Left ventricle myocardium inferior (tissue), 1 donor: ENCODE results near the gene KRTAP10-2. TPM values are rescaled to one million over a fixed set of nuclear protein-coding genes. Genes with fewer than 3 reads are reported as not detected.
"Not testable (repeated sequence)": the region's sequence is repeated elsewhere in the genome, so short reads cannot be mapped to it uniquely, and the experiment has no call there.

ENCODE experiments used
- DNase-seq: peaks from one replicate; pipeline ENCODE4 v3.0.0-alpha.2; 2020
- H3K27ac ChIP-seq: fragments of 200-600 bp; replicated peaks from 2 replicates; pipeline ENCODE4 v1.8.0; 2021
- H3K27me3 ChIP-seq: fragments of 200-600 bp; 2 replicates; pipeline ENCODE4 v1.8.0; 2021; ENCODE audit warnings: low read depth
- H3K36me3 ChIP-seq: fragments of 200-600 bp; 2 replicates; pipeline ENCODE4 v1.8.0; 2021
- H3K4me1 ChIP-seq: fragments of 200-600 bp; 2 replicates; pipeline ENCODE4 v1.8.0; 2021
- H3K4me3 ChIP-seq: fragments of 200-600 bp; 2 replicates; pipeline ENCODE4 v1.8.0; 2021; ENCODE audit warnings: mild to moderate bottlenecking, moderate library complexity
- H3K9me3 ChIP-seq: fragments of 200-600 bp; replicated peaks from 2 replicates; pipeline ENCODE4 v1.8.0; 2021
- intact Hi-C: fragments of 100-400 bp; cut with micrococcal nuclease; formaldehyde crosslinking; loops from one replicate; pipeline ENCODE4 v1.11.0; 2022
- total RNA-seq: library from RNA; stranded (reverse); fragmentation: NEBNext Ultra II Directional; extraction: Animal tissue kit (Norgen Biotek cat#: 25700); gene quantifications from one replicate; pipeline ENCODE4 v1.2.1, GENCODE V29; 2021
- TF ChIP-seq, protein P1 (sequence below): fragments of 200-600 bp; IDR thresholded peaks from 2 replicates; pipeline ENCODE4 v1.8.0; 2021; ENCODE audit warnings: antibody characterized with exemption, mild to moderate bottlenecking, borderline replicate concordance
- donor health status: DM: no; HTN: yes; CAD: no; lungs with severe emphysema.

Gene KRTAP10-2
- total RNA-seq, 1 donor from 2014 or later = not detected

DNA sequence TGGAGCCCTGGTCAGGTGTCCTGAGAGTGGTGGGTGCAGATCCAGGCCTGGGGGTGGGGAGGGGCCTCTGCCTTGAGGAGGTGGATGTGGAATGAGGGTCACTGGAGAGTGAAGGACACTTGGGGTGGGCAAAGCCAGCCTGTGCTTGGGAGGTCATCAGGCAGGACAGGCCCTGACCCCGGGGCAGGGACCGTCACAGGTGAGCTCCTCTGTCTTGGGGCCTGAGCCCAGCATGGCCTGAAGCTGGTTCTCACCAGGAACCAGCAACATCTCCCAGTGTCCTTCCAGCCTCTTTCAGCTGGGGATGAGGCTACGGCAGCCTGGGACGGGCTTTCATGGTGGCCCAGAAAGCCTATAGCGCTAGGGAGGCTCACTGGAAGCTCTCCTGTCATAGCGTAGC lies 831 bp upstream of the KRTAP10-2 start:
- no peak overlapping the region for H3K27ac ChIP-seq
- TF ChIP-seq, protein P1, sequence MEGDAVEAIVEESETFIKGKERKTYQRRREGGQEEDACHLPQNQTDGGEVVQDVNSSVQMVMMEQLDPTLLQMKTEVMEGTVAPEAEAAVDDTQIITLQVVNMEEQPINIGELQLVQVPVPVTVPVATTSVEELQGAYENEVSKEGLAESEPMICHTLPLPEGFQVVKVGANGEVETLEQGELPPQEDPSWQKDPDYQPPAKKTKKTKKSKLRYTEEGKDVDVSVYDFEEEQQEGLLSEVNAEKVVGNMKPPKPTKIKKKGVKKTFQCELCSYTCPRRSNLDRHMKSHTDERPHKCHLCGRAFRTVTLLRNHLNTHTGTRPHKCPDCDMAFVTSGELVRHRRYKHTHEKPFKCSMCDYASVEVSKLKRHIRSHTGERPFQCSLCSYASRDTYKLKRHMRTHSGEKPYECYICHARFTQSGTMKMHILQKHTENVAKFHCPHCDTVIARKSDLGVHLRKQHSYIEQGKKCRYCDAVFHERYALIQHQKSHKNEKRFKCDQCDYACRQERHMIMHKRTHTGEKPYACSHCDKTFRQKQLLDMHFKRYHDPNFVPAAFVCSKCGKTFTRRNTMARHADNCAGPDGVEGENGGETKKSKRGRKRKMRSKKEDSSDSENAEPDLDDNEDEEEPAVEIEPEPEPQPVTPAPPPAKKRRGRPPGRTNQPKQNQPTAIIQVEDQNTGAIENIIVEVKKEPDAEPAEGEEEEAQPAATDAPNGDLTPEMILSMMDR = no peak
- intact Hi-C loops = no loop called here
- no peaks in the 10 kb centered on the region for H3K36me3 ChIP-seq
- DNase-seq = no peak
- peaks cover 89% of the 10 kb centered on the region for H3K27me3 ChIP-seq
- peaks cover 3% of the 10 kb centered on the region for H3K9me3 ChIP-seq
- H3K4me1 ChIP-seq = no peaks in the 10 kb centered on the region
- no peak overlapping the region for H3K4me3 ChIP-seq

GRCh38 chr21:44550807-44551206 lies 498 bp downstream of the KRTAP10-2 start:
- H3K27ac ChIP-seq = no peak overlapping the region
- H3K4me1 ChIP-seq = no peaks in the 10 kb centered on the region
- peaks cover 77% of the 10 kb centered on the region for H3K27me3 ChIP-seq
- H3K9me3 ChIP-seq = peaks cover 16% of the 10 kb centered on the region
- H3K4me3 ChIP-seq = no peak overlapping the region
- TF ChIP-seq, protein P1 = no peak
- no peaks in the 10 kb centered on the region for H3K36me3 ChIP-seq
- no peak for DNase-seq
- intact Hi-C loops = no loop called here

DNA sequence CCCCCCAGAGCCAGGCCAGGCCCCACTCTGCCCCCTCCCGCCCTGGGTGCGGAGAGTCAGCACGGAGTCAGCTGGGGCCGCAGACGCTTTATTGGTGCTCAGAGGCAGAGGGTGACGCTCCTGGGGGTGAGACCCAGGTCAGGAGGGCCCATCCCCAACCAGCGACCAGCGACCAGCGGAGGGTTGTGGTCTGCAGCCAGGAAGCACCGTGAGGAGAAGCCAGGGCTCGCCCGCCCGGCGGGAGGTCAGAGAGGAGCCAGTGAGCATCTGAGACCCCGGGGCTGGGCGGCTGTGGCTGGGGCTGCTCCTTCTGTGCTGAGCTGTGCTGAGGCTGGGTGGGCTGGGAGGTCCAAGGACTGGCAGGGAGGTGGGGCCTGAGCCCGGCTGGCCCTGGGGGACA lies 1.0 kb downstream of the KRTAP10-2 start:
- H3K9me3 ChIP-seq = peaks cover 19% of the 10 kb centered on the region
- H3K27me3 ChIP-seq = peaks cover 72% of the 10 kb centered on the region
- intact Hi-C loops, DNase-seq, H3K27ac ChIP-seq, H3K4me3 ChIP-seq, H3K4me1 ChIP-seq, H3K36me3 ChIP-seq: not testable (repeated sequence)

DNA sequence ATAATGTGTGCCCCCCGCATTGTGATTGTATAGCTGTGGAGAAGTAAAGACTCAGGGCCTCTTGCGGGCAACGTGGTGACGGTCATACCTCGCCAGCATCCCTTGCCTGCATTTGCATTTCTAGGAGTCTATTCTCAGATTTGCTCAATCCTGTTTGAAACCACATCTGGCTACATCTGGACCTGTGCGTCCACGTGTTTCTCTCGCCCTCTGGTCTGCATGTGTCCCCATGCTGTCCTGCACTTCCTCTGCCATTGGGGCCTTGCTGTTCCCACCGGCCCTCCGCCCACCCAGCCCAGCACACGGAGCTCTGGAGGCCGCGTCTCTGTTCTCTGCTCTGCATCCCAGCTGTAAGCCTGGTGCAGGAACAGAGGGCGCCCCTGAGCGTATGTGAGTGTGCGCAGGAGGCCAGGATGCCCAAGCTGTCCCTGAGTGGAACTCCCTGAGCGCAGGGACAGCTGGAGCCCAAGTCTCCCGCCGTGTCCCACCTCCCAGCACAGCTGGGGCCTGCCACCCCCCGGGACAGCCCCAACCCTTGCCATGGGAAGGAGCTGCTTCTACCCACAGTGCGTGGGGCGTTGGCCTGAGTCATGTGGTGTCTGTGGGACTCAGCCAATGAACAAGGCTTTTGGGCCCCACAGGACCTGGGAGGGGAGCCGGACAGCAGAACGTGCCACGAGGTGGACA lies 1.6 kb downstream of the KRTAP10-2 start:
- peaks cover 65% of the 10 kb centered on the region for H3K27me3 ChIP-seq
- H3K4me3 ChIP-seq = no peak overlapping the region
- no peaks in the 10 kb centered on the region for H3K36me3 ChIP-seq
- no peaks in the 10 kb centered on the region for H3K4me1 ChIP-seq
- no peak overlapping the region for H3K27ac ChIP-seq
- peaks cover 19% of the 10 kb centered on the region for H3K9me3 ChIP-seq
- no peak for DNase-seq
- intact Hi-C loops = no loop called here
- TF ChIP-seq, protein P1 = no peak

DNA sequence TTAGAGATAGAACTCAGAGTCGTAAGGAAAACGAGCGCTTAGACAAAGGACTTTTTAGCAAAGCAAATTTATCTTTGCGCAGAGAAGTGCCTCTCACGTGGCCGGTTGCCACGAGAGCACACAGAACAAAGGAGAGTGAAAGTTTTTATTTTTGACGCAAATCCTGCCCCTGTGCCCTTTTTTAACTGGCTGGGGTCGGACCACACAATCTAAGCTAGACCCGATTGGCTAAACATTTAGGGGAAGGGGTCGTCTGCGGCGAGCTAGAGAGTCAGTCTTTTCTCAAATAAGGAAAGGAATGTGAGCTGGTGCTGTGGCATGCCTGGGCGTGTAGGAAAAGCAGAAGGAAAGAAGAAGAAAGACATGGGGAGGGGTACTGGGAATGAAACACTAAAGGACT lies 2.4 kb downstream of the KRTAP10-2 start:
- DNase-seq = no peak
- H3K4me1 ChIP-seq = no peaks in the 10 kb centered on the region
- H3K27ac ChIP-seq = no peak overlapping the region
- TF ChIP-seq, protein P1 = no peak
- H3K27me3 ChIP-seq = peaks cover 59% of the 10 kb centered on the region
- peaks cover 19% of the 10 kb centered on the region for H3K9me3 ChIP-seq
- no peaks in the 10 kb centered on the region for H3K36me3 ChIP-seq
- H3K4me3 ChIP-seq = no peak overlapping the region
- intact Hi-C loops = no loop called here

DNA sequence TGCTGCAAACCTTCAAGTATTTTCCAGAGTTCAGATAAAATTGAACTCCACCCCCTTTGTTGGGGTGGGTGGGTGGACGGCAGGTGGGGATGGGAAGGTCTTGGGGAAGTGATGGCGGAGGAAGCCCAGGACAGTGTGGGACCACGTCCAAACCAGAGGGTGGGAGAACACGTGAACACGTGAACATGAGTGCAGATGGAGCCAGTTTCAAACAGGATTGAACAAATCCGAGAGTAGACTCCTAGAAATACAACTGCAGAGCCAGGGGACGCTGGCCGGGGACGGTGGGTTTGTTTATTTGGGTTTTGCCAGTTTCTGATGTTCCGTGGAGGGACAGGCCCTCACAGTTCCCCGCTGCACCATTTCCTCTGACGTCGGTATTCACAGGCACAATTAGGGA lies 2.9 kb downstream of the KRTAP10-2 start:
- Histone ChIP-seq H3K4me3 (no peak overlapping the region), H3K27ac (no peak overlapping the region), H3K27me3 (peaks cover 57% of the 10 kb centered on the region), H3K36me3 (no peaks in the 10 kb centered on the region), H3K4me1 (no peaks in the 10 kb centered on the region), H3K9me3 (peaks cover 19% of the 10 kb centered on the region)
- intact Hi-C loops = no loop called here
- DNase-seq = no peak
- TF ChIP-seq, protein P1 = no peak
